ENCODE data around the gene ZBTB40.

GRCh38 chr1:22544606-22545005, 93.0 kb downstream of the ZBTB40 start:
- no peak for TF ChIP-seq CTCF (IDR thresholded peaks at IDR 0.05)
- no peak for TF ChIP-seq CREB1 (CRISPR knock-in tag; IDR thresholded peaks at IDR 0.05)
- TF ChIP-seq USF1 (CRISPR knock-in tag; IDR thresholded peaks at IDR 0.05) = no peak
- no peak for TF ChIP-seq MAX (CRISPR knock-in tag; IDR thresholded peaks at IDR 0.05)
- TF ChIP-seq NR1H2 (CRISPR knock-in tag; IDR thresholded peaks at IDR 0.05) = no peak
- TF ChIP-seq STAT6 (CRISPR knock-in tag; conservative IDR thresholded peaks at IDR 0.05; ENCODE audit: low read depth) = no peak
- no peak for TF ChIP-seq ATF2 (CRISPR knock-in tag; IDR thresholded peaks at IDR 0.05; ENCODE audit: borderline replicate concordance, low read depth)
